ENCODE data around the gene SLC7A8.

SLC7A8 gene

GRCh38 chr14:23094666-23095195, 88.7 kb downstream of the SLC7A8 start, which contains the start of gene ACIN1:
Gene ACIN1, minus strand, starts transcription at chr14:23095136. Its CDS starts 24 bp downstream, at chr14:23095112.
- peak within 1 kb of the TSS; percentile 98 for H3K4me3 ChIP-seq (ENCODE audit: low read length)
- TF ChIP-seq CTCF (conservative IDR thresholded peaks at IDR 0.05; ENCODE audit: low read depth, low read length) = no peak
- peak; percentile 59 for DNase-seq (ENCODE audit: low read depth)

DNA sequence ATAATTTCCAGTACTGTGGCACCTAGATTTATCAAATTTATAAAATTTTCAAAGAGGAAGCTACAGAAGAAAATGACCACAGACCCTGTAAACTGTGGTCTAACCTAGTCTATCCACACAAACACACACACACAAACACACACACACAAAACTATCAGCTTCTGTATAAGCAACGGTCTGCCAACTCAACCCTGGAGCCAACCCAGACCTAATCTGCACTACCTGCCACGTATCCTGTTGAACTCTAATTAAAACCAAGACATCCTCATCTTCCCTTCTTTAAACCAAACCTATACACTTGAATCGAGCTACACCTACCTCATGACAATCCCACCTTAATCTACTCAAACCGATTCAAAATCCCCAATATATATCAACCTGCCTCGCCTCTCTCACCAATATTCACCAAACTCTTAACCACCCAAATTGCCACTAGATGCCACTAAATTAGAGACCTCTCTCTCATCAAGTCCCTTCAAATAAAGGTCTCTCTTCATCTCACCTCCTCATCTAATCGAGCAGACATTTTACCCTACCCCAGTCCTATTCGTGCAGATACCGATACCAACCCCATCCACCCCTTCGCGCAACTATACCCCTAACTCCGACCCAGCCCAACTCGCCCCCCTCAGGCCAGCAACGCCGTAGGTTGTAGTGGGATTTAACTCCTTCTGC, 89.3 kb downstream of the SLC7A8 start:
- DNase-seq (ENCODE audit: low read depth) = no peak
- H3K4me3 ChIP-seq (ENCODE audit: low read length) = peak overlapping the region; percentile 98

DNA sequence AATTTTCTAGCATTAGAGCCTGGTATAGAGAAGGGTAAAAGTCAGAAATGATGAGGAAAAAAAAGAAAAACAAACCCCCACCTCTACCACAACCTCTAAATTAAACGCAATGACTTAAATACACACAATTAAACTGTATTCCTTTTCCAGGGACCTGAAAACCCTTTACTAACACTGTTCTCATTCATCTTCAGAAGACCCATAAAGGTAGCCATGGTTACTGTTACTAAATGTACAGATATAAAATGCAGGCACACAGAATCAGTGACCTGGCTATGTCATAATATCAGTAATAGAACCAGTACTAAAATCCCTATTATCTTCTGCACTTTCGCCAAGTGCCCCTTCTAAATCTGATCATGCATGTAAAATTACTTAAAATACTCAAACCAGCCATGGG, 89.9 kb downstream of the SLC7A8 start:
- TF ChIP-seq CTCF (conservative IDR thresholded peaks at IDR 0.05; ENCODE audit: low read depth, low read length) = no peak
- peak overlapping the region; percentile 98 for H3K4me3 ChIP-seq (ENCODE audit: low read length)
- DNase-seq (ENCODE audit: low read depth) = no peak

More for the DNA sequence above, 89.3 kb downstream of the SLC7A8 start:
- TF ChIP-seq CTCF (conservative IDR thresholded peaks at IDR 0.05; ENCODE audit: low read depth, low read length) = peak; percentile 22

- no peak for TF ChIP-seq CTCF (conservative IDR thresholded peaks at IDR 0.05; ENCODE audit: low read depth, low read length)
- peak overlapping the region; percentile 98 for H3K4me3 ChIP-seq (ENCODE audit: low read length)
- DNase-seq (ENCODE audit: low read depth) = no peak
These were observed 90.4 kb downstream of the SLC7A8 start for GRCh38 chr14:23093104-23093503.

DNA sequence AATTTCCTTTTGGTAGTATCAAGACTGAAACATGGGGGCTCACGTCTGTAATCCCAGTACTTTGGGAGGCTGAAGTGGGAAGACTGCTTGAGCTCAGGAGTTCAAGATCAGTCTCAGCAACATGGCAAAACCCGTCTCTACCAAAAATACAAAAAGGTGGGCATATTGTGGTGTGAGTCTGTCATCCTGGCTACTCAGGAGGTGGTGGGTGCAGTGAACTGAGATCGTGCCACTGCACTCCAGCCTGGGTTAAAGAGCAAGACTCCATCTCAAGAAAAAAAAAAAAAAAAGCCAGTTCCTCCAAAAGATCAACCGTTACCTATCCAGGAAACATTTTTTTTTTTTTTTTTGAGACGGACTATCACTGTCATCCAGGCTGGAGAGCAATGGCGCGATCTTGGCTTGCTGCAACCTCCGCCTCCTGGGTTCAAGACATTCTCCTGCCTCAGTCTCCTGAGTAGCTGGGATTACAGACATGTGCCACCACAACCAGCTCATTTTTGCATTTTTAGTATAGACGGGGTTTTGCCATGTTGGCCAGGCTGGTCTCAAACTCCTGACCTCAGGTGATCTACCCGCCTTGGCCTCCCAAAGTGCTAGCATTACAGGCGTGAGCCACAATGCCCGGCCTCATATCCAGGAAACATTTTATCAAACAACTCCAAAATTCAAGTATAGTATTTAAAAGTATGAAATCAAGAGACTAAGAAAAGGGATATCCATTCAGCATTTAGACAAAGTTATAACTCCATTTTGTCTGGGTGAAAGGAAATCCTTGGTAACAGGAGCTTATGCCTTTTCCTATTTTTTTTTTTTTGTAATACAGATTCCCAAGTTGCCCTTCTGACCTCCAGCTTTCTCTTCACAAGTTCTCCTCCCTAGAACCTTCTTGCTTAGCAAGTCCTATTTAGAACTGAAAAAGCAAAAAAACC, 91.9 kb downstream of the SLC7A8 start:
- no peak for TF ChIP-seq CTCF (conservative IDR thresholded peaks at IDR 0.05; ENCODE audit: low read depth, low read length)
- H3K4me3 ChIP-seq (ENCODE audit: low read length) = no peak overlapping the region
- DNase-seq (ENCODE audit: low read depth) = no peak

GRCh38 chr14:23090254-23090636, 93.2 kb downstream of the SLC7A8 start:
- DNase-seq (ENCODE audit: low read depth) = no peak
- H3K4me3 ChIP-seq (ENCODE audit: low read length) = no peak overlapping the region
- TF ChIP-seq CTCF (conservative IDR thresholded peaks at IDR 0.05; ENCODE audit: low read depth, low read length) = no peak
